PC-9 (cell line): ENCODE results near the gene RFX4.

ENCODE experiments used
- CTCF ChIP-seq: fragments of 200-600 bp; sonication (generic); conservative IDR thresholded peaks from 2 replicates; pipeline ENCODE4 v1.6.1; 2017; ENCODE audit warnings: mixed run types, antibody characterized with exemption, mild to moderate bottlenecking, moderate library complexity
- EZH2 ChIP-seq: fragments of 200-600 bp; sonication (generic); IDR thresholded peaks from 2 replicates; pipeline ENCODE4 v1.8.0; 2017; ENCODE audit warnings: antibody characterized with exemption, low read depth

DNA sequence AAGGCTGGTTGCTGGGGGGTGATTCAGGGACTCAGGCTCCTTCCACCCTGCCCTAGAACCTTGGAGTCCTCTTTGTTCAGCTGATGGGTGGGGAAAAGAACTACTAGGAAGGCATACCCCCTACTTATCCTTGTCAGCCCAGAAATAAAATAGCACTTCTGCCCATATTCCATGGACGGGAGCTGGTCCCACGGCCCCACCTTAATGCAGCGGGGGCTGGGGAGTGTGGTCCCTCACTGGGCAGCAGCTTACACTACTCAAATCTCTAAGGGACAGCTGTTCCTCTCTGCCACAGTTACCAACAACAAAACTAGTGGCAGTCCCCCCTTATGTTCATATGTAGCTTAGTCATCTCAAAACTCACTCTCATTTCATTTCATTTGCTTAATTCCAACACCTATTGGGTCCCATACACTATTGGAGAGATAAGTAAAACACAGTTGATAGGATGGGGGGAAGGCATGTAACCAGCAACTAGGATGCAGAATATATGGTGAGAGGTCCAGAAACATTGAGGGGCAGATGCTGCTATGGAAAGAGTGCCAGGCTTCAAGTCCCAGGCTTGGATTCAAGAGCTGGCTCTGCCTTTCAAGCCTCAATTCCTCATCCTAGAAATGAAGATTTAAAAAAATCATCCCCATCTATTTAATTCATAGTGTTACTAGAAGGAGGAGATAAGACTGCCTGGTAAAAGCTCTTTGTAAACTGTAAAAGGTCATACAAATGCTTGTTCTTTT, 107.9 kb downstream of the RFX4 start:
- TF ChIP-seq CTCF (no peak), EZH2 (no peak)
